Measurements from ENCODE around the gene LDHD.

The LDHD gene

GRCh38 chr16:75116081-75116910, at the start of gene LDHD:
Gene LDHD, minus strand, starts transcription at chr16:75116780. Its CDS starts 60 bp downstream, at chr16:75116720.
- Histone ChIP-seq H3K9me3 (ENCODE audit: insufficient read depth, low read depth, low read length) (no peaks in the 10 kb centered on the region), H2AFZ (ENCODE audit: low read length) (no peak within 1 kb of the TSS), H3K9me2 (replicated peaks; ENCODE audit: low read depth, low read length) (no peaks in the 10 kb centered on the region), H3K9ac (ENCODE audit: low read depth, low read length, poor library complexity, severe bottlenecking) (no peak within 1 kb of the TSS), H3F3A (ENCODE audit: low read depth) (no peaks in the 10 kb centered on the region), H3K27me3 (ENCODE audit: insufficient read depth, low read length, poor library complexity, severe bottlenecking) (no peaks in the 10 kb centered on the region), H3K4me3 (ENCODE audit: low read length, poor library complexity, severe bottlenecking) (no peak within 1 kb of the TSS), H4K20me1 (ENCODE audit: insufficient read depth, low read length, poor library complexity, severe bottlenecking) (peaks cover 6% of the 10 kb centered on the region), H3K4me1 (ENCODE audit: insufficient read depth, low read length, poor library complexity, severe bottlenecking) (peaks cover 6% of the 10 kb centered on the region), H3K79me2 (ENCODE audit: insufficient read depth, low read length) (peaks cover 16% of the 10 kb centered on the region; the same call in 1 of the 2 replicates), H3K36me3 (ENCODE audit: insufficient read depth, low read length) (no peaks in the 10 kb centered on the region), H3K4me2 (ENCODE audit: low read depth, low read length, poor library complexity, severe bottlenecking) (no peak within 1 kb of the TSS)
- TF ChIP-seq EZH2phosphoT487 (IDR thresholded peaks at IDR 0.05; ENCODE audit: borderline replicate concordance), result no peak
- no peak for TF ChIP-seq CTCF (conservative IDR thresholded peaks at IDR 0.05; ENCODE audit: low read length)

- H3K9me2 ChIP-seq (replicated peaks; ENCODE audit: low read depth, low read length), result no peaks in the 10 kb centered on the region
- no peak overlapping the region for H3K4me3 ChIP-seq (ENCODE audit: low read length, poor library complexity, severe bottlenecking)
- H3K36me3 ChIP-seq (ENCODE audit: insufficient read depth, low read length), result peaks cover 23% of the 10 kb centered on the region; the same call in 1 of the 2 replicates
- H2AFZ ChIP-seq (ENCODE audit: low read length), result no peak overlapping the region
- H3K27me3 ChIP-seq (ENCODE audit: insufficient read depth, low read length, poor library complexity, severe bottlenecking), result no peaks in the 10 kb centered on the region
- TF ChIP-seq EZH2phosphoT487 (IDR thresholded peaks at IDR 0.05; ENCODE audit: borderline replicate concordance) (no peak), CTCF (conservative IDR thresholded peaks at IDR 0.05; ENCODE audit: low read length) (no peak)
- H3K4me1 ChIP-seq (ENCODE audit: insufficient read depth, low read length, poor library complexity, severe bottlenecking), result no peaks in the 10 kb centered on the region
- no peaks in the 10 kb centered on the region for H4K20me1 ChIP-seq (ENCODE audit: insufficient read depth, low read length, poor library complexity, severe bottlenecking)
- H3K79me2 ChIP-seq (ENCODE audit: insufficient read depth, low read length), result peaks cover 9% of the 10 kb centered on the region; the same call in 1 of the 2 replicates
- H3F3A ChIP-seq (ENCODE audit: low read depth), result no peaks in the 10 kb centered on the region; the same call in 1 of the 2 replicates
- H3K9ac ChIP-seq (ENCODE audit: low read depth, low read length, poor library complexity, severe bottlenecking), result no peak overlapping the region
- no peaks in the 10 kb centered on the region for H3K9me3 ChIP-seq (ENCODE audit: insufficient read depth, low read depth, low read length)
- H3K4me2 ChIP-seq (ENCODE audit: low read depth, low read length, poor library complexity, severe bottlenecking), result no peak overlapping the region
These were observed 43.8 kb upstream of the LDHD start for GRCh38 chr16:75160386-75160785.

GRCh38 chr16:75152635-75153034, 36.1 kb upstream of the LDHD start:
- H3K9ac ChIP-seq (ENCODE audit: low read depth, low read length, poor library complexity, severe bottlenecking), result no peak overlapping the region
- H3K27me3 ChIP-seq (ENCODE audit: insufficient read depth, low read length, poor library complexity, severe bottlenecking), result no peaks in the 10 kb centered on the region
- TF ChIP-seq EZH2phosphoT487 (IDR thresholded peaks at IDR 0.05; ENCODE audit: borderline replicate concordance) (no peak), CTCF (conservative IDR thresholded peaks at IDR 0.05; ENCODE audit: low read length) (no peak)
- H4K20me1 ChIP-seq (ENCODE audit: insufficient read depth, low read length, poor library complexity, severe bottlenecking), result peaks cover 8% of the 10 kb centered on the region
- peaks cover 9% of the 10 kb centered on the region for H3K4me1 ChIP-seq (ENCODE audit: insufficient read depth, low read length, poor library complexity, severe bottlenecking)
- no peaks in the 10 kb centered on the region for H3K9me2 ChIP-seq (replicated peaks; ENCODE audit: low read depth, low read length)
- no peak overlapping the region for H2AFZ ChIP-seq (ENCODE audit: low read length)
- peak overlapping the region; percentile 6 for H3K4me2 ChIP-seq (ENCODE audit: low read depth, low read length, poor library complexity, severe bottlenecking)
- peaks cover 56% of the 10 kb centered on the region for H3K79me2 ChIP-seq (ENCODE audit: insufficient read depth, low read length)
- no peak overlapping the region for H3K4me3 ChIP-seq (ENCODE audit: low read length, poor library complexity, severe bottlenecking)
- no peaks in the 10 kb centered on the region; the same call in 1 of the 2 replicates for H3F3A ChIP-seq (ENCODE audit: low read depth)
- peaks cover 15% of the 10 kb centered on the region for H3K9me3 ChIP-seq (ENCODE audit: insufficient read depth, low read depth, low read length)
- peaks cover 8% of the 10 kb centered on the region; the same call in 1 of the 2 replicates for H3K36me3 ChIP-seq (ENCODE audit: insufficient read depth, low read length)

Measured in Loucy (cell line).